DOHH2 (cell line): ENCODE data around the gene PCDHGB5.
"Not testable (repeated sequence)": the region's sequence is repeated elsewhere in the genome, so short reads cannot be mapped to it uniquely, and the experiment has no call there.

Experiments
- EZH2phosphoT487 ChIP-seq: fragments of 200-600 bp; sonication (generic); IDR thresholded peaks from 2 replicates; pipeline ENCODE4 v1.6.1; 2017; ENCODE audit warnings: borderline replicate concordance, mild to moderate bottlenecking, antibody characterized with exemption, low read length, moderate library complexity, mixed read lengths
- TF ChIP-seq, protein P1 (sequence below): fragments of 200-600 bp; sonication (generic); IDR thresholded peaks from one replicate; pipeline ENCODE4 v1.5.1; 2014; ENCODE audit warnings: antibody characterized with exemption, mild to moderate bottlenecking, low read depth, low read length; ENCODE audit not compliant: poor library complexity, severe bottlenecking

GRCh38 chr5:141387557-141388311, 10.0 kb upstream of the PCDHGB5 start, which contains the start of gene PCDHGB4:
- not testable (repeated sequence) for TF ChIP-seq EZH2phosphoT487
- TF ChIP-seq, protein P1, sequence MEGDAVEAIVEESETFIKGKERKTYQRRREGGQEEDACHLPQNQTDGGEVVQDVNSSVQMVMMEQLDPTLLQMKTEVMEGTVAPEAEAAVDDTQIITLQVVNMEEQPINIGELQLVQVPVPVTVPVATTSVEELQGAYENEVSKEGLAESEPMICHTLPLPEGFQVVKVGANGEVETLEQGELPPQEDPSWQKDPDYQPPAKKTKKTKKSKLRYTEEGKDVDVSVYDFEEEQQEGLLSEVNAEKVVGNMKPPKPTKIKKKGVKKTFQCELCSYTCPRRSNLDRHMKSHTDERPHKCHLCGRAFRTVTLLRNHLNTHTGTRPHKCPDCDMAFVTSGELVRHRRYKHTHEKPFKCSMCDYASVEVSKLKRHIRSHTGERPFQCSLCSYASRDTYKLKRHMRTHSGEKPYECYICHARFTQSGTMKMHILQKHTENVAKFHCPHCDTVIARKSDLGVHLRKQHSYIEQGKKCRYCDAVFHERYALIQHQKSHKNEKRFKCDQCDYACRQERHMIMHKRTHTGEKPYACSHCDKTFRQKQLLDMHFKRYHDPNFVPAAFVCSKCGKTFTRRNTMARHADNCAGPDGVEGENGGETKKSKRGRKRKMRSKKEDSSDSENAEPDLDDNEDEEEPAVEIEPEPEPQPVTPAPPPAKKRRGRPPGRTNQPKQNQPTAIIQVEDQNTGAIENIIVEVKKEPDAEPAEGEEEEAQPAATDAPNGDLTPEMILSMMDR, result peak; percentile 41
